HEK293 (cell line): Measurements from ENCODE around the gene PHRF1.

Source experiments
- ATF2 ChIP-seq: fragments of 450-650 bp; formaldehyde crosslinking; IDR thresholded peaks from 2 replicates; pipeline ENCODE4 v1.5.1; 2016; ENCODE audit warnings: missing biosample characterization, missing genetic modification characterization, low read depth
- CTCF ChIP-seq: fragments of 450-650 bp; formaldehyde crosslinking; IDR thresholded peaks from 2 replicates; pipeline ENCODE4 v1.5.1; 2016; ENCODE audit warnings: missing biosample characterization, missing genetic modification characterization
- HOXA7 ChIP-seq: sonication (generic); formaldehyde crosslinking; IDR thresholded peaks from 2 replicates; pipeline ENCODE4 v1.8.1; 2022; ENCODE audit warnings: missing genetic modification reagents, borderline replicate concordance
- TCF7L2 ChIP-seq: IDR thresholded peaks from 2 replicates; pipeline ENCODE4 v1.6.1; 2011; ENCODE audit warnings: low read depth, mild to moderate bottlenecking, inconsistent platforms, low read length, moderate library complexity, borderline replicate concordance
- ZBTB7A ChIP-seq: fragments of 450-650 bp; formaldehyde crosslinking; IDR thresholded peaks from 2 replicates; pipeline ENCODE4 v1.5.1; 2016; ENCODE audit warnings: low read depth, missing biosample characterization, missing genetic modification characterization
- ZNF140 ChIP-seq: fragments of 450-650 bp; formaldehyde crosslinking; IDR thresholded peaks from 2 replicates; pipeline ENCODE4 v1.5.1; 2016; ENCODE audit warnings: missing biosample characterization, missing genetic modification characterization
- ZNF292 ChIP-seq: fragments of 450-650 bp; formaldehyde crosslinking; IDR thresholded peaks from 2 replicates; pipeline ENCODE4 v1.5.1; 2016; ENCODE audit warnings: low read depth, missing biosample characterization, missing genetic modification characterization, borderline replicate concordance
- ZNF510 ChIP-seq: fragments of 450-650 bp; formaldehyde crosslinking; IDR thresholded peaks from 2 replicates; pipeline ENCODE4 v1.5.1; 2018; ENCODE audit warnings: mild to moderate bottlenecking, missing genetic modification characterization, missing biosample characterization; ENCODE audit not compliant: insufficient replicate concordance
- ZNF585B ChIP-seq: fragments of 450-650 bp; formaldehyde crosslinking; IDR thresholded peaks from 2 replicates; pipeline ENCODE4 v1.5.1; 2016; ENCODE audit warnings: missing biosample characterization, missing genetic modification characterization
- ZNF677 ChIP-seq: fragments of 450-650 bp; IDR thresholded peaks from 2 replicates; pipeline ENCODE4 v1.5.0; 2018; ENCODE audit warnings: missing biosample characterization, mild to moderate bottlenecking, missing genetic modification characterization, moderate library complexity
- ZSCAN18 ChIP-seq: fragments of 450-650 bp; formaldehyde crosslinking; IDR thresholded peaks from 2 replicates; pipeline ENCODE4 v1.5.1; 2016; ENCODE audit warnings: missing biosample characterization, missing genetic modification characterization
- ZSCAN30 ChIP-seq: fragments of 450-650 bp; IDR thresholded peaks from 2 replicates; pipeline ENCODE4 v1.5.1; 2018; ENCODE audit warnings: missing biosample characterization, mild to moderate bottlenecking, missing genetic modification characterization, moderate library complexity
- ZSCAN5A ChIP-seq: fragments of 450-650 bp; formaldehyde crosslinking; IDR thresholded peaks from 2 replicates; pipeline ENCODE4 v1.5.1; 2016; ENCODE audit warnings: missing biosample characterization, missing genetic modification characterization

- TF ChIP-seq ZSCAN30 (tag by site-specific recombination) (no peak), CTCF (tag by site-specific recombination) (no peak), HOXA7 (CRISPR knock-in tag) (no peak), ZNF585B (tag by site-specific recombination) (no peak), ZSCAN5A (tag by site-specific recombination) (no peak), TCF7L2 (no peak), ZBTB7A (no peak), ZSCAN18 (no peak), ZNF292 (no peak), ZNF510 (tag by site-specific recombination) (no peak), ZNF140 (tag by site-specific recombination) (no peak), ZNF677 (tag by site-specific recombination) (no peak), ATF2 (tag by site-specific recombination) (no peak)
These were observed 25.1 kb upstream of the PHRF1 start for GRCh38 chr11:551131-551530.
